Measurements from ENCODE around the gene TLR4. TPM values are rescaled to one million over a fixed set of nuclear protein-coding genes. Genes with fewer than 3 reads are reported as not detected.

The TLR4 gene
- total RNA-seq, 4 donors from 2014 or later, result 18.6 to 29.5 (median 26.8) TPM

- intact Hi-C loops (cut with DNase I; ENCODE audit: low total_unique reads), result no loop called here
Measured at GRCh38 chr9:117733465-117733864, 29.3 kb downstream of the TLR4 start.

GRCh38 chr9:117734082-117734481 lies 29.9 kb downstream of the TLR4 start:
- no peaks in the 10 kb centered on the region for H3K4me1 ChIP-seq
- no peaks in the 10 kb centered on the region for H3K9me3 ChIP-seq
- no peak for DNase-seq
- no peak overlapping the region for H3K27ac ChIP-seq
- no peak overlapping the region for H3K4me3 ChIP-seq
- TF ChIP-seq, protein P1, sequence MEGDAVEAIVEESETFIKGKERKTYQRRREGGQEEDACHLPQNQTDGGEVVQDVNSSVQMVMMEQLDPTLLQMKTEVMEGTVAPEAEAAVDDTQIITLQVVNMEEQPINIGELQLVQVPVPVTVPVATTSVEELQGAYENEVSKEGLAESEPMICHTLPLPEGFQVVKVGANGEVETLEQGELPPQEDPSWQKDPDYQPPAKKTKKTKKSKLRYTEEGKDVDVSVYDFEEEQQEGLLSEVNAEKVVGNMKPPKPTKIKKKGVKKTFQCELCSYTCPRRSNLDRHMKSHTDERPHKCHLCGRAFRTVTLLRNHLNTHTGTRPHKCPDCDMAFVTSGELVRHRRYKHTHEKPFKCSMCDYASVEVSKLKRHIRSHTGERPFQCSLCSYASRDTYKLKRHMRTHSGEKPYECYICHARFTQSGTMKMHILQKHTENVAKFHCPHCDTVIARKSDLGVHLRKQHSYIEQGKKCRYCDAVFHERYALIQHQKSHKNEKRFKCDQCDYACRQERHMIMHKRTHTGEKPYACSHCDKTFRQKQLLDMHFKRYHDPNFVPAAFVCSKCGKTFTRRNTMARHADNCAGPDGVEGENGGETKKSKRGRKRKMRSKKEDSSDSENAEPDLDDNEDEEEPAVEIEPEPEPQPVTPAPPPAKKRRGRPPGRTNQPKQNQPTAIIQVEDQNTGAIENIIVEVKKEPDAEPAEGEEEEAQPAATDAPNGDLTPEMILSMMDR (IDR thresholded peaks at IDR 0.05), result no peak
- no peak for TF ChIP-seq POLR2A (IDR thresholded peaks at IDR 0.05)
- no peaks in the 10 kb centered on the region for H3K36me3 ChIP-seq
- H3K27me3 ChIP-seq, result no peaks in the 10 kb centered on the region
- intact Hi-C loops (cut with DNase I; ENCODE audit: low total_unique reads), result no loop called here

More at GRCh38 chr9:117733465-117733864, 29.3 kb downstream of the TLR4 start:
- no peaks in the 10 kb centered on the region for H3K4me1 ChIP-seq
- H3K27me3 ChIP-seq, result no peaks in the 10 kb centered on the region
- no peaks in the 10 kb centered on the region for H3K36me3 ChIP-seq
- no peak for DNase-seq
- H3K27ac ChIP-seq, result no peak overlapping the region
- H3K9me3 ChIP-seq, result no peaks in the 10 kb centered on the region
- TF ChIP-seq, protein P1 (IDR thresholded peaks at IDR 0.05), result no peak
- no peak for TF ChIP-seq POLR2A (IDR thresholded peaks at IDR 0.05)
- no peak overlapping the region for H3K4me3 ChIP-seq

DNA sequence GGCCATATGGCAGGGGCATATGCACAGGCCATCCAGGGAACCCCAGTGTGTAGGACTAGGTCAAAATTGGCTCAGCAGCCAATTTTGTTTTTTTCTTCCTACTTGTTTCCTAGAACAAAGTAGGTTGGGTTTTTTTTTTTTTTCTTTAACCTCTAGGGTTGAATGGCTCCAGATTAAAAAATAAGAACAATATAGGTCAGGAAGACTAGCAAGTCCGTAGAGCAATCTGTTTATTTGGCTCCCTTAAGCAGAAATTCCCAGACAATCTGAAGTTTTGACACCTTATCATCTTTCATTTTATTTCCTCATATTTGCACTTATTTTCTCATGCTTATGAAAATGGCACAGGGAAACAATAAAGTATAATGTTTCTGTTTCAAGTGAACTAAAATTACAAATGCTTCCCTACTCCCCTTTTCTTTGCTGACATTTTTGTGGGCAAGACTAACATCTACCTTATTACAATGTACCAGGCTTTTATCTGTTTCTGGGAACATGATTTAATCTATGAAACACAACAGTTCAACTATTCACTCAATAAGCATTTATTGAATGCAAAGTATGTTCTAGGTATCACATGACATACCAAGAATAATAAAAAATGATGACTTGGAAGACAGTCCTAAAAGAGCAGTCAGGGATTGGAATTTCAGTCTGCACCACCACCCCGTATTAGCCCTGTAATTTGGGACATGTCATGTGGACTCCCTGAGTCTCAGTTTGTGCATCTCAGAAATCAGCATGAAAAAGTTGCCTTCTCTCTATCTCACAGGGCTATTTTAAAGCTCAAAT lies 30.5 kb downstream of the TLR4 start:
- TF ChIP-seq, protein P1 (IDR thresholded peaks at IDR 0.05), result no peak
- no peak for TF ChIP-seq POLR2A (IDR thresholded peaks at IDR 0.05)
- no peak for DNase-seq
- Histone ChIP-seq H3K36me3 (no peaks in the 10 kb centered on the region), H3K27ac (no peak overlapping the region), H3K4me1 (no peaks in the 10 kb centered on the region), H3K27me3 (no peaks in the 10 kb centered on the region), H3K9me3 (no peaks in the 10 kb centered on the region), H3K4me3 (no peak overlapping the region)
- intact Hi-C loops (cut with DNase I; ENCODE audit: low total_unique reads), result no loop called here

GRCh38 chr9:117737721-117738226 lies 33.6 kb downstream of the TLR4 start:
- no peak for TF ChIP-seq POLR2A (IDR thresholded peaks at IDR 0.05)
- TF ChIP-seq, protein P1 (IDR thresholded peaks at IDR 0.05), result no peak
- no peak overlapping the region for H3K27ac ChIP-seq
- H3K4me1 ChIP-seq, result no peaks in the 10 kb centered on the region
- DNase-seq, result no peak
- intact Hi-C loops (cut with DNase I; ENCODE audit: low total_unique reads), result no loop called here
- no peaks in the 10 kb centered on the region for H3K36me3 ChIP-seq
- no peak overlapping the region for H3K4me3 ChIP-seq
- no peaks in the 10 kb centered on the region for H3K9me3 ChIP-seq
- H3K27me3 ChIP-seq, result no peaks in the 10 kb centered on the region

DNA sequence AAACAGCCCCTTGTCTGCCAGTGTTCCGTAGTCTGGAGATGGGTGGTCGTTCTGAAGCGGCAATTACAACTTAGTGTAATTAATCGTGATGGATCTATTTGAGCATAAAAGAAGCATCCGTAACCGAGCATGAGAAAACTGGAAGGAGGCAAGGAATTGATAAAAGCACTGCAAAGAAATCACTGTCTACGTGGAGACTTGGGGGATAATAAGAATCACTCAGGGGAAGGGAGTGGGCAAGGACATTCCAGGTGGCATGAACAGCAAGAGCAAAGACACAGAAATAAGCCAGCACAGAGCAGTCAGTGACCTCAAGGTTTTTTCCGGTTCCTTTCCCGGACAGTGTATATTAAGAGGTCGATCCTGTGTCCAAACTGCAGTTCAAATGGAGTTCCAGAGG lies 35.0 kb downstream of the TLR4 start:
- H3K4me3 ChIP-seq, result no peak overlapping the region
- no peaks in the 10 kb centered on the region for H3K4me1 ChIP-seq
- intact Hi-C loops (cut with DNase I; ENCODE audit: low total_unique reads), result no loop called here
- no peak overlapping the region for H3K27ac ChIP-seq
- no peaks in the 10 kb centered on the region for H3K27me3 ChIP-seq
- no peak for TF ChIP-seq POLR2A (IDR thresholded peaks at IDR 0.05)
- TF ChIP-seq, protein P1 (IDR thresholded peaks at IDR 0.05), result no peak
- no peaks in the 10 kb centered on the region for H3K36me3 ChIP-seq
- DNase-seq, result no peak
- no peaks in the 10 kb centered on the region for H3K9me3 ChIP-seq

Data from uterus (tissue), 4 donors.